ENCODE results near the gene CARNS1.

- no peak for TF ChIP-seq CTCF (IDR thresholded peaks at IDR 0.05; ENCODE audit: poor library complexity)
- TF ChIP-seq EZH2 (IDR thresholded peaks at IDR 0.05; ENCODE audit: borderline replicate concordance), result no peak
- TF ChIP-seq EZH2phosphoT487 (IDR thresholded peaks at IDR 0.05; ENCODE audit: low read depth, severe bottlenecking, unreplicated experiment), result no peak
Observed at GRCh38 chr11:67463186-67463585, 47.7 kb downstream of the CARNS1 start.

Data from hepatocyte (in vitro differentiated cells).